Ureter (tissue), 1 donor: ENCODE measurements around the gene TNFRSF1B. TPM values are rescaled to one million over a fixed set of nuclear protein-coding genes. Genes with fewer than 3 reads are reported as not detected.
A peak's percentile ranks its signal among the peaks of the same experiment; 100 is the strongest.
"Not testable (repeated sequence)": the region's sequence is repeated elsewhere in the genome, so short reads cannot be mapped to it uniquely, and the experiment has no call there.

Experiments used
- DNase-seq: peaks from one replicate; pipeline ENCODE4 v3.0.0-alpha.2; 2020; ENCODE audit warnings: low spot score
- total RNA-seq: library from RNA; stranded (reverse); gene quantifications from one replicate; pipeline ENCODE4 v1.2.4, GENCODE V29; 2023
- donor health status: DM: yes; HTN: yes; CAD: no.

TNFRSF1B gene
- total RNA-seq, 1 donor from 2014 or later, result 28.0 TPM

- no peak for DNase-seq
Measured at GRCh38 chr1:12219800-12220199, 53.0 kb downstream of the TNFRSF1B start.

- no peak for DNase-seq
Measured at GRCh38 chr1:12220890-12221289, 54.1 kb downstream of the TNFRSF1B start.

- not testable (repeated sequence) for DNase-seq
Measured at GRCh38 chr1:12222700-12223099, 55.9 kb downstream of the TNFRSF1B start.

- DNase-seq, result not testable (repeated sequence)
Measured at GRCh38 chr1:12224092-12224491, 57.3 kb downstream of the TNFRSF1B start.

GRCh38 chr1:12228979-12229378 is 62.2 kb downstream of the TNFRSF1B start:
- DNase-seq, result no peak

- DNase-seq, result no peak
Measured at GRCh38 chr1:12229386-12229834, 62.6 kb downstream of the TNFRSF1B start.

- peak; percentile 86 for DNase-seq
Measured at GRCh38 chr1:12229835-12230548, 63.2 kb downstream of the TNFRSF1B start, which contains the start of gene VPS13D. Gene VPS13D, plus strand, starts transcription at chr1:12230030. Its CDS starts 4,237 bp downstream, at chr1:12234267.

- no peak for DNase-seq
Measured at GRCh38 chr1:12230549-12231275, 63.9 kb downstream of the TNFRSF1B start.

GRCh38 chr1:12231276-12231595 is 64.4 kb downstream of the TNFRSF1B start:
- DNase-seq, result no peak

- DNase-seq, result no peak
Measured at GRCh38 chr1:12232221-12232620, 65.4 kb downstream of the TNFRSF1B start.

GRCh38 chr1:12244078-12244477 is 77.3 kb downstream of the TNFRSF1B start:
- no peak for DNase-seq

- peak; percentile 53 for DNase-seq
Measured at GRCh38 chr1:12244585-12244984, 77.8 kb downstream of the TNFRSF1B start.

GRCh38 chr1:12245116-12245515 is 78.3 kb downstream of the TNFRSF1B start:
- DNase-seq, result no peak

- no peak for DNase-seq
Measured at GRCh38 chr1:12245733-12246132, 78.9 kb downstream of the TNFRSF1B start.

- DNase-seq, result no peak
Measured at GRCh38 chr1:12246584-12246983, 79.8 kb downstream of the TNFRSF1B start.

GRCh38 chr1:12249181-12249580 is 82.4 kb downstream of the TNFRSF1B start:
- DNase-seq, result no peak

- no peak for DNase-seq
Measured at GRCh38 chr1:12249748-12250147, 83.0 kb downstream of the TNFRSF1B start.

- no peak for DNase-seq
Measured at GRCh38 chr1:12251442-12251841, 84.7 kb downstream of the TNFRSF1B start.

- no peak for DNase-seq
Measured at GRCh38 chr1:12255913-12256312, 89.1 kb downstream of the TNFRSF1B start.

GRCh38 chr1:12258272-12258671 is 91.5 kb downstream of the TNFRSF1B start:
- no peak for DNase-seq
